CD4-positive, alpha-beta T cell treated with Interleukin-6 for 4 hours (primary cell): ENCODE measurements around the gene CTSE.

Experiments used
- DNase-seq: peaks from one replicate; pipeline ENCODE4 v3.0.0-alpha.2; 2020; ENCODE audit warnings: mixed read lengths

Gene CTSE

DNA sequence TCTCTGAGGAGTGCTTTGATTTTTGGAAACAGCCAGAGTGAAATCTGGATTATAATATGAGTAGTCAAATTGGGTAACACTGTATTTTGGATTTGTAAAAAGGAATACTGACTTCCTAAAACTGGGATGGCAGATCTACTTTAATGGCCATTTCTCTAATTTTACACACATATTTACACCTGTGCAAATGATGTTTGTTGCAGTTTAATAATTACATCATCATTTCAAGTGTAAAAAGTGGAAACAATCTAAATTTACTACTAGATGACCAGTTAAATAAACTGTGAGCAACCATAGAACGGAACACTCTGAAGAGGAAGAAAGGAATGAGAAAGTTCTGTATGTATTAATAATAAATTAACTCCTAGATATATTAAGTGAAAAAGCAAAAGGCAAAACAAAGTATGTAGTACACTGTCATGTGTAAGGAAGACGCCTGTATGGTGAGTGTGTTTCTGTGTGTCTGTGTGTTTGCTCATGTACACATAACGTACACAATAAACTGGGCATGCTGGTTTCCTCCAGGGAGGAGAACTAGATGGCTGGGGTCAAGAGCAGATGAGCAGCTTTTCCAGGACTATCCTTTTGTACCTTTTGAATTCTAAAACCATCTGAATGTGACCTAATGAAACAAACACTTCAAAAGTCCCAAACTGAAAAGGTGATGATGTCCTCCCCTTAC lies 26.4 kb upstream of the CTSE start:
- DNase-seq = no peak

DNA sequence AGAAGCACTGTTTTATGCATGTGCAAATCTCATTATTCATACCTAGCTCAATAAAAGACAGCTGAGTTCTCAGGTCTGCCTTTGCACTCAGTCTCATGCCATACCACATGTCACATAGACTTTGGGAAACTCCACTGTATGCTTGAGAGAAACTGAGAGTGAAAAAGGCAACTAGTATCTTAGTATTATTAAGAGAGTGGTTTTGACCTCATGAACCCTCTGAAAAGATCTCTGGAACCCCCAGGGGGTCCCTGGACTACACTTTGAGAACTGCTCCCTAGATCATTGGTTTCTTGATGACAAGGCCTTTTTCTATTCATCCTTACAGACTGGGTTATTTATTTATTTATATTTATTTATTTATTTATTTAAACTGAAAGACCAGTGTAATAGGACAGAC lies 25.6 kb upstream of the CTSE start:
- no peak for DNase-seq

DNA sequence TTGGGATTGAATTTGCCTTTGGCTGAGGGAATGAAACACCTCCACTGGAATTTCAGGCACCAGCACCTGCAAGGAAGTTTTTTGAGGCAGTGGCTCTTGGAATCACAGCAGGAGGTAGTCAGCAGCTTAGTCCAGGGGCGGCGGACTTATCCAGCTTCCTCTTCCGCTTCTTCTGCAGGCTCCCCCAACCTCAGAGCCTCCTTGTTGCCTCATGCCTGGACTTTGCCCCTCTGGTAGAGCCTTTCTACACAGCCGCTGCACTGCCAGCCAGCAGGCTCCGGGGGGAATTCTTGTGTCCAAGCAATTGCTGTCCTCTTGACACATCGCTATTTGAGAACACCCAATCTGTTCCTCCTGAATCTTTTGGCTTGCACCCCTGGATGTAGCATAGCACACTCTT lies 24.9 kb upstream of the CTSE start:
- DNase-seq = no peak

DNA sequence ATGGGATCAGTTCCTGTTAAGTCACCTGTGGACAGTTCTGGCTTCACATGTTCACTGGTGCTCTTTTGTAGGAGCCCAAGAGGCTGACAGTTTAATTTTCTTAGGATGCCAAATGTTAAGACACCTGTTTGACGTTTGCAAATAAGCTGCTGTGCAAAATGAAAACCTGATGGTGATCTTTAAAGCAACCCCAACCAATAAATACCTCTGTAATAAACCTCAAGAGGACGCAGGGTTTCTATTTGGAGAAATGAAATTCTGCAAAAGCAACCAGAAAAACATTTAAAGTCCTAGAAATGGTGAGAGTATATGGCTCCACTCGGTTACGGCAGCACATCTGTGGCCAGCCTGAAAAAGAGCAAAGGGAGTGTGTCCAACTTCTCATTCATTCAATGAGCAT lies 23.6 kb upstream of the CTSE start:
- DNase-seq = no peak

DNA sequence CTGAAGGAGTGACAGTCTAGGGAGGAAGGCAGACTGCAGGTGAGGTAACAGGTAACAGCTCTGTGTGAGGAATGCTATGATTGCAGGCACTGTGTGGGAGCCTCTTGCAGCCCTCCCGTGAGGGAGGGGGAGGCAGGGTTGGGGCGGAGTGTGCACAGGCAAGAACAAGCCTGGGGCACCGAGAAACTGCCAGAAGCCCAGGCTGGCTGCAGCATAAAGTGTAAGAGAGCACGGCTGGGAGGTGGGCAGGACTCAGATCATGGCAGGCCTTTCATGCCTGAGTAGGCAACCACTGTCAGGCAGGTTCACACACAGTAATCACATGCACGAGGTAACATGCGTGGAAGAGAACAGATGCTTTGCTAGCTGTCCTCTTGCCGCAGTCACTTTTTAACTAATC lies 17.9 kb upstream of the CTSE start:
- no peak for DNase-seq

DNA sequence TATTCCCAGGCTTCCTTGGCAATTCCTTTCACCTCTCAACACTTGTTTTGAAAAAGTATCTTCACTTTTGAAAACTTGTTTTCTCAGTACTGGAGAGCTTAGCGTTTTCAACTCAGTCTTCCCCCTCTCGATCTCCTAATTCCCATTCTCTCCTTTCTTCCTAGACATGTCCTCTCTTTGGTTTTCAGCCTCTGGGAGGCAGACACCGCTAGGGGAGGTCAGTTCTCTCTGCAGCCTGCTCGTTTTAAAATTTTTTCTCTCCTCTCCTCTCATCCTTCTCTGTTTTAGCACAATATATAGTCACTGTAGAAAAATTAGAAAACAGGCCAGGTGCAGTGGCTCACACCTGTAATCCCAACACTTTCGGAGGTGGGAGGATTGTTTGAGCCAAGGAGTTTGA lies 16.6 kb upstream of the CTSE start:
- DNase-seq = no peak

DNA sequence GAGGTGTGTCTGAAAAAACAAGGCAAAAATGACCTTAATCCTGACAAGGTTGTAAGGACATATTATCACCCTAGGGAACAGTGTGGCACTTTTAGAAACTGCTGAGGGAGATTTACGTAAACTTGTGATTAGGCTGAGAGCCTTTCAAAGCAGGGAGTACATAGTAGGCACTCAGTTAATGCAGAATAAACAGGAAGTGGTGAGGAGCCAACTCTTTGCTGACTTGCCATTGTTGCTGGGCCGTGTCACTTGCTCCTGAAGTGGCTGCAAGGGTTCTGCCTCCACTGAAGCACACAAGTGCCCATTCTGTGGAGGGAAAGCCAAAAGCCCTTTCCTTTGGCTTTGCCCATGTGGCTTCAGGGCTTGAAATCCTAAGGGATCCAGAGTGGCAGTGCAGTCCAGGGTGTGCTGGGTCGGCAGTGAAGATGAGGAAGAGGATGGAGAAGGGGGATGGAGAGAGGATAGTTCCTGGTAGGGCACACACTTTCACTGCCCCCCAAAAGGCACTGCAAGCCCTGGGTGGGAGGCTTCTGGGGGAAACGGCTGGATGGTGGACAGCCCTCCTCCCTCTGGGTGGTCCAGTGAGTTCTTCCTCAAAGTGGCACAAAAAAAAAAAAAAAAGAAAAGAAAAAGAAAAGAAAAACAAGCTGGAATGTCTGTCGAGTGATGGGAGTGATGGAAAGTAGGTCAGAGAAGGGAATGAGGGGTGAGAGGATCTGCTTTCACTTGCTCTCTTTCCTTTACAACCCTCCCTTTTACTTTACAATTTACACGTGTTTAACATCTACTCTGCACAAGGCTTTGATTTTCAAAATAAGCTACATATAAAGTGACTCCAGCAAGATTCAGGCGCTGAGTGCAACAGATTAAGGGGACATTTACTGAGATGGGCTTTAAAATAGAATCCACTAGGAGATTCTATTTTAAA lies 15.6 kb upstream of the CTSE start:
- peak; percentile 3 for DNase-seq

DNA sequence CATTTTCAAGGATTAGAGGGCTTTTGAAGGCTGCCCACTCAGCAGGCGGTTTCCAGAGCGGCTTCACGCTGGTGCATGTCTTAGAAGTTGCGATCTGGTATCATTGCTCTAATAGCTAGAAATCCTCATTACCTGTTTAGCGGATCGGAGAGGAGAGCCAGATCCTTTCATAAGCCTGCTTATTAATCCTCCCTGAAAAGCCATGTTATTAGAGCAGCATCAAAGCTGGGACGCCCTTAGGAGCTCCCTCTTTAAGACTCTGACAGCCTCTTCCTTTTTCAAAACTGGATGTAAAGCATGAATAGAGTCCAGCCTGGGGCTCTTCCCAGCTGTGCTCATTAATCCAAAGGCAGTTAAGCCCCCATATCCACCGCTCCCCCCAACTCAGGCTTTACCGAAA lies 13.9 kb upstream of the CTSE start:
- DNase-seq = no peak

DNA sequence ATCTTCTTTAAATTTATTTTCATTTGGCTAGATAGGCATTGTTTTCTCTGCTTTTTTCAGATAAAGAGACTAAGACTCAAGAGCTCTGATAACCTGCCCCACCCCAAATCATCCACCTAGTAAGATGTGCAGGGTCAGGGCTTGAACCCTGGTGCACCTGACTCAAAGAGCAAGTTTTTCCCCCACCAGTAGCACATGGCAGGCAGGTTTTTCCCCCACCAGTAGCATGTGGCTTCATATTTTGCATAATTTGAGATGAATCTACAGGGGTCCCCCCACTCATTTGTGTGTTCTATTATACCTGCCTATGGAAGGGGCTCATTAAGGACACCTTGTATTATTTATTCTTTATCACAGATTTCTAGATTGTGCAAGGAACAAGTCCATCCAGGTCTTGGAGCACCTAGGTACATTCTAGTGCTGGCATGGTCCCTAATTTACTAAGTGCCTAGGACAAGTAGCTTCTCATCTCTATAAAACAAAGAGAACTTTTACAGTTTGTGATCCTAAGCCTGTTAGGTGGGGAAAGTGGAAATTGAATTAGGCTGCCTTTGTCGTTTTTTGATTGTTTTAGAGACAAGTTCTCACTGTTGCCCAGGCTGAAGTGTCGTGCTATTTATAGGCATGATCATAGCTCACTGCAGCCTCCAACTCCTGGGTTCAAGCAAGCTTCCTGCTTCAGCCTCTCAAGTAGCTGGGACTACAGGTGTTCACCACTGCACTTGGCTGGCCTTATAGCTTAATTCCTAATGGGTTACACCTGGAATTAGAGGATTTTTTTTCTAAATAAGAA lies 13.2 kb upstream of the CTSE start:
- no peak for DNase-seq

DNA sequence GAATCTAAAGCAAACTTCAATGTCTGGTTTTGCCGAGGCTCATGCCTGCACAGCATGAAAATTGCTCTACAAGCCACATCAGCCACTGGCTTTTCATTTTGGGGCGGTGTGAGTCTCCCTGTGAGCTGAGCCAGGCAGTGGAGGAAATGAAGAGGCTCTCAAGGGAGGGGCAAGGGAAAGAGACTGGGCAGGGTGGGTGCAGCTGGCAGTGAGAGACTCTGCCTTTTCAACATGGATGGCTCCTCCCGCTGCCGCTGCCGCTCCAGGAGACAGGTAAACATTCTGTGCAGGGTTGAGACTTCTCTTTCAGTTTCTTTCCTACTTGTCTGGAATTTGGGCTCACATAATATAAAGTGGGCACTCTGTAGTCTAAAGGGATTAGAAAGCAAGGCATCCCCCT lies 11.3 kb upstream of the CTSE start:
- peak; percentile 18 for DNase-seq

DNA sequence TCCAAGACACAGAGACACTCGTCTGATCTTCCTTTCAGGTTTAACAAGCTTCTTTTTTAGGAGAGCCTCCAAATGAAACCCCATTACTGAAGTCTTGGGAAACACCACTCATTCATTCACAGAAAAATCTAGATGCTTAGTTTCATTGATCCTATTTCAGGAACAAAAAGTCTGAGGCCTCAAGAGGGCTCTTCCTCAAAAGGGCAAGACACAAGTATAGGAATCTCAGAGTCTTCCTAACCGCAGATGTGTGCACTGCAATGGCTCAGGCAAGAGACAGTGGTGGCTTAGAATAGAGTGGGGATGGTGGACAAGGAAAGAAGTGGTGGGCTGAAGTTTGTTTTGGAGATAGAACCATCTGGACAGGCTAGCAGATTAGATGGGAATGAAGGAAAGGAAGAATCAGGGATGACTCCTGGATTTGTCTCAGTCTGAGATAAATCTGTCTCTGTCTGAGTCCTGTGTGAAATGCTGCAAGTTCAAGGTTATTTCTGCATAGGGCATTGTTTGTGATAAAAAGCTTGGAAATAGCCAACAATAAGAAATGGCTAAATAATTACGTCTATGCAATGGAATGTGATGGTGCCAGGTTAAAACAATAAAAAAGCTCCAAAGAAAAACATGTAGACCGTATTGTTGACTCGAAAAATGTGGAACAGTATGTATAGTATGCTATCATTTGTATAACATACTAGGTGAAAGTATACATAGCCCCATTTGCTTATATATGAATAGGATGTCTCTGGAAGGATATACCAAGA lies 8.9 kb upstream of the CTSE start:
- no peak for DNase-seq

DNA sequence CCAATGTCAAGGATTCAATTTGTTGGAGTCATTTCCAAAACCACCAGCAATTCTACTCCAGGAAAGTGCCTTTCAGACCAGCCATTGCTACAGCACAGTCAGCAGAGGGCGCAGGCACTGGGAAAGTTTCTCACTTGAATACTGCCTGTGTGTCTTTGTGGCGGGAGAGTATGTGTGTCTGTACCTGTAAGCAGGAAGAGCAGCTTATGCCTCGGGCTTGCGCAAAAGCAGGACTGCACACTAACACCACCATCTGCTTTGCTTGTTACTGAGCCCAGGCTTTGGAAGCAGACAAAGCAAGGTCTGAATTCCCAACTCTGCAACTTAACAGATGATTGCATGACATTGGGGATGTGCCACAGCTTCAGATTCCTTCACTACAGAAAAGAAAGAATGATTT lies 7.0 kb upstream of the CTSE start:
- DNase-seq = peak; percentile 68

DNA sequence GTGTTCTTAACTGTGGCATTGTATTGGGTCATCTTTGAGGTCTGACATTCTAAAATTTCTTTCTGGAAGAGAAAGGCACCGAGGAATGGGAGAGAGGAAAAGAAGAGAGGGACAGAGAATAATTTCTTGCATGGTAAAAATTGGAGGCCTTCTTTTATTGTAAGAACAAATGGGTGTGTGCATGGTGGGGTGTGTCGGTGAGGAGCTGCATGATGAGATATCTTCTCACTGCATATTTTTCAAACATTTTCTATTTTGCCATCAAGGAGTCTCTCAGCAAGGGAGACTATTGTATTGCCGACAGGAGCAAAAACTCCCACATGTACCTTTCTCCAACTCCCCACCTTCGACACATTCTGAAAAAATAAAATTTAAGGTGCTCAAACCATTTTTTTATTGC lies 6.5 kb upstream of the CTSE start:
- DNase-seq = no peak

DNA sequence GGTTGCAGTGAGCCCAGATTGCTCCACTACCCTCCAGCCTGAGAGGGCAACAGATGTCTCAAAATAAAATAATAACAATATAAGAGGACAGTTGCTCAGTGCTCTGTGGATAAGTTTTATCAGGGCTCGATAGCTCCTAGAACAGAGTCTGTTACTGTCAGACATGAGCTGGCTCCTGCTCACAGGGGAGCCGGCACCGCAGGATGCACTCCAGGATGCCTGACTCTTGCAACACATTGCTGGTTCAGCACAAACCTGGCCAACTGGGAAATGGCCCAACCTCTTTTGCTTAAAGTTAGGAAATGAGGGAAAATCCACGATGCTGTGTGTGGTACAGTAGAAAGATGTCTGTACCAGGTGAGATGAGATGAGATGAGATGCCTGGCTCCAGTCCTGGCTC lies 5.8 kb upstream of the CTSE start:
- DNase-seq = no peak

DNA sequence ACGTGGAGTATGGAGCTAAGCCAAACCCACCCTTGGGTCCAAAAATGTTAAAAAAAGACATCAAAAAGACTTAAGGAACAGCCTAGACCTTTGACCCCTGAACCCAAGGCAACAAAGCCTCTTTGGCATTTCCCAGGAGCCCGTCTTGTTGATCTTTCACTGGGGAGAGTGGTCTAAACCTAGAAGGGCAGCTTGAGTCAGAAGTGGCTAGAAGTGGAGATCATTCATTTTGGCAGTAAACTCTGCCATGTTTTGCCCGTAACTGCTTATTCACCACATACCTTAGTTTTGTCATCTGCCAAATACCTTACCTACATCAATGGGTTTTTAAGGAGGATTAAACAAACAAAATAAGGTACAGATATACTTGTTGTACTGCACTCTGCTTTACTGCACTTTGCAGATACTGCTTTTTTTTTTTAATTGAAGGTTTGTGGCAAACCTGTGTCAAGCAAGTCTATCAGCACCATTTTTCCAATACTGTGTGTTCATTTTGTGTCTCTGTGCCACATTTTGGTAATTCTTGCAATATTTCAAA lies 1.7 kb upstream of the CTSE start:
- DNase-seq = no peak

DNA sequence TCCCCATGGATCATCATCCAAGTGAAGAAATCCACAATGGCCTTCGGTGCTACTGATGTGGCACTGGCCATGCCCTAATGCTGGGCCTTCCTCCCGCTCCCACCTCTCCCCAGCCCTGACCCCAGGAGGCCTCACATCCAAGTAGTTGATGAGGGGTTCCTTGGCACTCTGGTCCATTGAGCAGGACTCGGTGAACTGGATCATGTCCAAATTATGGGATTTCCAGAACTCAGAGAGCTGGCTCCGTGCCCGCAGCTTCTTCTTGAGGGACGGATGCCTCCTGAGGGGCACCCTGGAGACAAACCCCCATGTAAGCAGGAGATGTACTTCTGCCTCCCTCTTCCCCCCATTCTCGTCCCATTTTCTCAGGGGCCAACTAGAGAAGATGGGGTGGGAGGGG lies 929 bp downstream of the CTSE start:
- no peak for DNase-seq

DNA sequence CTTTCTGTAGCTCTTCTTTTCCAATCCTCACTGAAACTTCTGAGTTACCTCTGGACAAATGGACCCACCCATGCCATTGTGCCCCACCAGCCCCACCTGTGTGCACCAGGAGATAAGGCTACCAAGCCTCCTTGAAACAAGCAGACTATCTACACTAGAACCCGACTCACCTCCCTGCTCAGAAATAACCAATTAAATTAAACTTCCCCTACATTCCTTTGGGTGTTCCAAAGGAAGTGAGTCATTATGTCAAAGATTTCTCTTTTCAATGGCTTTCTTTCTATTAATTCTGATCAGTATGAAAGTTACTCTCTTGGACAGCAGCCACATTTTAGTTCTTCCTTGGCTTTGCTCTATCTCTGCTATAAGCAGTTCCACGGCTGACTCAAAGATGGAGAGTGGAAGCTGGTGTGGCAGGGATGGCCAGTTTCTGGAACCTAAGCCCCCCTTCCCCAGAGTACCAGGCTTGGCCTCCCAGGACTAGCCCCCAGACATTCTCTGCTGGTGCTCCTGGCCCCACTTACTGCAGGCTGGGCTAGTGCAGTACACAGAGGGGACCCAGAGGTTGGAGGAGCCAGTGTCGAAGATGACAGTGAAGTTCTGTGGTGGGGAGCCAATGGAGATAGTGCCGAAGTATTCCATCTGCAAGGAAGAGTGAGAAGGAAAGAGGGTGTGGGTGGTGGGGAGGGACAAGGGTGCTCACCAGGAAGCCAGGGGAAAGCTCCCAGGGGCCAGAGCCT lies 1.9 kb downstream of the CTSE start:
- DNase-seq = no peak

DNA sequence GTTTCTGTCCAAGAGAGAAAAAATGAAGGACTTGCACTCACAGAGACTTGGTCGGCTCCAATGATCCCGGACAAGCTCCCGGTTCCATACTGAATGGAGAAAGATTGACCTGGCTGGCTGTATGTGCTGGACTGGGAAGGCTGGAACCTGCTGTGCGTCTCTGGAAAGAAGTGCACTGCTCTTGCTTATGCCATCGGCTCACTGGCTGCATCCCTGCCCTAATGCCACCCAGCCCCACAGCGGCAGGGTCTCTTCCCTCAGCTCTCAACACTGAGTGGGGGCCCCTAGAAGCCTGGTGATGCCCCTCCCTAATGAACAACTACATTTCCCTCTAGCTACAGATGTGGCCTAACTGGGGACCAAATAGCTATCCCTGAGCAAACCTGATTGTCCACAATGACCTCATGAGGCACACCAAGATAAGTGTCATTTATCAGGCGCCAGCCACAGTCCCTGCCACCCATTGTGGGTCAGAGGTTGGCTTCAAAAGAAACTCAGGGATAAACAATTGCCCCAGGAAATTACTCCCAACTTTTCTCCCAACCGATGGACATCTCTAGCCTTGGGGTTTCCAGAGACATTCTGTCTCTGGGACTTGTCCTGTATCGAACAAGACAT lies 2.6 kb downstream of the CTSE start:
- DNase-seq = no peak

DNA sequence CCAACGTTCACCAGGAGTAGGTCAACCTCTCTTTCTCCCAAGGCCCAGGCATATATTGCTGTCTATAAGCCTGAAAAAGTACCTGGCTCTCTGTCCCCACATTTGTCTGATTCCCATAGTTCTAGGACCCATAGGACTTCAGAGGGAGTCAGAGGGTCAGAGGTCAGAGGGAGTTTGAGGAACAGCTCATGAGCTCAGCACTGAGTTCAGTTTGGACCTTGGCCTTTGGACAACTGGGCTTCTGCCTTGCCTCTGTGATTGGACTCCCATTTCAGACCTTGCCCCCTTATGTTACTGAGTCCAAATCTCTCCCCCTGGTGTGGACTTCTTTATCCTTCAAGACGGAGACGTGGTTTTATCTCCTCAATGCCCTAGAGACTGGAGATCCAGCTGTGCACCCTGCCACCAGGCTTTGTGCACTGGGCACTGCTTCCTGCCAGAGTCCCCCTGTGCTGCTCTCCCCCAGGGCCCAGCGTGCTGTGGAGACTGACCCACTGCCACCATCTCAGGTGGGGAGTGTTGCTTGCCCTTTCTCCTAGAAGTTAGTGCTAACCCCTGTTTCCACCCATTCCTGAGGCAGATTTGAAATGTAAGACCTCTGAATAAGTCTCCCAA lies 3.2 kb downstream of the CTSE start:
- no peak for DNase-seq

DNA sequence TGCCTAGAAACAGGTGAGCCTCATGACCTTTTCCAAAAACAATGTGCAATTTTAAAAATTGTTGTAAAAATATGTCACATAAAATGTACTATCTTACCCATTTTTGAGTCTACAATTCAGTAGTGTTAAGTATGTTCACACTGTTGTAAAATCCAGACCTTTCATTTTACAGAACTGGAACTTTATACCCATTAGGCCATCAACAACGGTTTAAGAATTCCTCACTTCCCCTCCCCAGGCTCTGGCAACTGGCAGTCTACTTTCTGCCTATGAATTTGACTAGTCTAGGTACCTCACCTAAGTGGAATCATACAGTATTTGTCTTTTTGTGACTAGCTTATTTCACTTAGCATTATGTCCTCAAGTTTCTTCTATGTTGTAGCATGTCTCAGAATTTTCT lies 8.6 kb downstream of the CTSE start:
- DNase-seq = no peak

DNA sequence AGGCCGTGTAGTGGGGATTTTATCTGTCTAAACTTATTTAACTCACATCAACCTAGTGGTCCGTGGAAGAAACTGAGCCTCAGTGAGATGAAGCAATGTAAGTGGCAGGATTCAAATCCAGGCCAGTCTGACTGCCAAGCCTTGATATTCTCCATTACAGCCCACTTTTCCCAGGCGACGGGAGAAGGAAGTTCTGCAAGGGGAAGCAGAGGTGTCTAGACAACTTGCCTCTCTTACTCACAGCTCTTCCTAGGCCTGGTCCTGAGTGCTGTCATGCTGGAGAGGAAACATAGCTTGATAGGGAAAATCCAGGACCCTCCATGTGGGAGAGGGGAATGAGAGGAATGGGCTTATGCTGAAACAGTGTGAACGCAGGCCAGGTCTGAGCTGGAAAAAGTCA lies 9.1 kb downstream of the CTSE start:
- no peak for DNase-seq
